ENCODE results near the gene HECW1.

Gene HECW1

GRCh38 chr7:43289826-43290225, 177.4 kb downstream of the HECW1 start:
- TF ChIP-seq TSHZ2 (CRISPR knock-in tag; IDR thresholded peaks at IDR 0.05) (no peak), BACH2 (CRISPR knock-in tag; IDR thresholded peaks at IDR 0.05; ENCODE audit: borderline replicate concordance) (no peak), PPARA (CRISPR knock-in tag; IDR thresholded peaks at IDR 0.05; ENCODE audit: borderline replicate concordance) (no peak), TOX (CRISPR knock-in tag; IDR thresholded peaks at IDR 0.05; ENCODE audit: borderline replicate concordance) (no peak), ISL1 (CRISPR knock-in tag; IDR thresholded peaks at IDR 0.05) (no peak), TCF4 (CRISPR knock-in tag; IDR thresholded peaks at IDR 0.05; ENCODE audit: borderline replicate concordance) (no peak), POU6F1 (CRISPR knock-in tag; IDR thresholded peaks at IDR 0.05; ENCODE audit: borderline replicate concordance, low read depth) (no peak), CSDC2 (CRISPR knock-in tag; IDR thresholded peaks at IDR 0.05) (no peak), OSR1 (CRISPR knock-in tag; IDR thresholded peaks at IDR 0.05) (no peak), ARNTL (CRISPR knock-in tag; IDR thresholded peaks at IDR 0.05; ENCODE audit: borderline replicate concordance, low read depth) (no peak), PATZ1 (CRISPR knock-in tag; IDR thresholded peaks at IDR 0.05; ENCODE audit: borderline replicate concordance) (no peak), ZNF8 (CRISPR knock-in tag; IDR thresholded peaks at IDR 0.05) (no peak), ZNF565 (CRISPR knock-in tag; conservative IDR thresholded peaks at IDR 0.05; ENCODE audit: low read depth) (no peak), GLIS3 (CRISPR knock-in tag; IDR thresholded peaks at IDR 0.05) (no peak), ZFP30 (CRISPR knock-in tag; IDR thresholded peaks at IDR 0.05) (no peak), CSRNP3 (CRISPR knock-in tag; IDR thresholded peaks at IDR 0.05) (no peak), ZFP3 (CRISPR knock-in tag; IDR thresholded peaks at IDR 0.05) (no peak), CREB5 (CRISPR knock-in tag; IDR thresholded peaks at IDR 0.05; ENCODE audit: low read depth) (no peak), RARB (CRISPR knock-in tag; IDR thresholded peaks at IDR 0.05) (no peak)
- ATAC-seq = no peak

GRCh38 chr7:43290978-43291377, 178.5 kb downstream of the HECW1 start:
- ATAC-seq = no peak
- TF ChIP-seq CREB5 (CRISPR knock-in tag; IDR thresholded peaks at IDR 0.05; ENCODE audit: low read depth) (no peak), BACH2 (CRISPR knock-in tag; IDR thresholded peaks at IDR 0.05; ENCODE audit: borderline replicate concordance) (no peak), CSRNP3 (CRISPR knock-in tag; IDR thresholded peaks at IDR 0.05) (no peak), TOX (CRISPR knock-in tag; IDR thresholded peaks at IDR 0.05; ENCODE audit: borderline replicate concordance) (no peak), ZFP3 (CRISPR knock-in tag; IDR thresholded peaks at IDR 0.05) (no peak), ZNF8 (CRISPR knock-in tag; IDR thresholded peaks at IDR 0.05) (no peak), ESRRG (CRISPR knock-in tag; IDR thresholded peaks at IDR 0.05) (no peak), ARNTL (CRISPR knock-in tag; IDR thresholded peaks at IDR 0.05; ENCODE audit: borderline replicate concordance, low read depth) (no peak), PATZ1 (CRISPR knock-in tag; IDR thresholded peaks at IDR 0.05; ENCODE audit: borderline replicate concordance) (no peak), ISL1 (CRISPR knock-in tag; IDR thresholded peaks at IDR 0.05) (no peak), PPARA (CRISPR knock-in tag; IDR thresholded peaks at IDR 0.05; ENCODE audit: borderline replicate concordance) (no peak)

All from SK-N-SH treated with all-trans-retinoic acid at 6 μM for 48 hours (cell line).